ENCODE data around the gene SMIM1. TPM values are rescaled to one million over a fixed set of nuclear protein-coding genes. Genes with fewer than 3 reads are reported as not detected.
"Not testable (repeated sequence)": the region's sequence is repeated elsewhere in the genome, so short reads cannot be mapped to it uniquely, and the experiment has no call there.

The SMIM1 gene
- 10 to 100 TPM in 4 of 6 donors, 1 to 10 TPM in 2; 2.8 to 20.8 (median 13.5) TPM for total RNA-seq

- Histone ChIP-seq H3K4me1 (peaks cover 26 to 58% (median 47%) of the 10 kb centered on the region in 4 donors), H3K27ac (peak within 1 kb of the TSS; percentile 61 to 74 (median 70)), H3K36me3 (peaks cover 0 to under 1% (median 0%) of the 10 kb centered on the region in 4 donors), H3K9me3 (no peaks in the 10 kb centered on the region), H3K4me3 (peak within 1 kb of the TSS; percentile 54 to 78 (median 64)), H3K27me3 (no peaks in the 10 kb centered on the region)
- 17 to 42% methylated on average over 9 to 32 of the region's 55 CpGs for WGBS, 2 donors
- ATAC-seq (ENCODE audit: low FRiP score in 2 of 2): peak; percentile 1 to 28
- peak; percentile 70 to 75 for DNase-seq
- no peak for TF ChIP-seq POLR2AphosphoS5 (IDR thresholded peaks at IDR 0.05)
- TF ChIP-seq CTCF (IDR thresholded peaks at IDR 0.05): no peak
- no peak for TF ChIP-seq POLR2A (IDR thresholded peaks at IDR 0.05)
- no peak for TF ChIP-seq EP300 (IDR thresholded peaks at IDR 0.05)
Observed at GRCh38 chr1:3772715-3773571, at the start of gene SMIM1. SMIM1 (plus strand) TSS chr1:3772749; CDS start chr1:3775374, 2,625 bp downstream.

- DNase-seq (peak in 1 of 2 donors; percentile 67), ATAC-seq (ENCODE audit: low FRiP score in 2 of 2) (no peak)
- no peak for TF ChIP-seq POLR2AphosphoS5 (IDR thresholded peaks at IDR 0.05)
- TF ChIP-seq EP300 (IDR thresholded peaks at IDR 0.05): no peak
- no peak for TF ChIP-seq CTCF (IDR thresholded peaks at IDR 0.05)
- no peak for TF ChIP-seq POLR2A (IDR thresholded peaks at IDR 0.05)
- Histone ChIP-seq H3K4me3 (no peak overlapping the region), H3K4me1 (peaks cover 8 to 24% (median 15%) of the 10 kb centered on the region in 4 donors), H3K27ac (no peak overlapping the region), H3K36me3 (no peaks in the 10 kb centered on the region), H3K9me3 (no peaks in the 10 kb centered on the region), H3K27me3 (peaks cover 0 to under 1% (median 0%) of the 10 kb centered on the region in 4 donors)
- 67 to 82% methylated on average over 2 to 3 of the region's 3 CpGs for WGBS, 2 donors
Observed at GRCh38 chr1:3722846-3723245, 49.7 kb upstream of the SMIM1 start.

- H3K27me3 ChIP-seq, H3K4me3 ChIP-seq, H3K9me3 ChIP-seq, H3K36me3 ChIP-seq, H3K4me1 ChIP-seq, H3K27ac ChIP-seq: not testable (repeated sequence)
- TF ChIP-seq CTCF (IDR thresholded peaks at IDR 0.05): peak; percentile 83 to 89 (median 88)
- WGBS, 2 donors: 36 to 43% methylated on average over 14 to 18 of the region's 18 CpGs
- ATAC-seq (ENCODE audit: low FRiP score in 2 of 2) (peak; percentile 3 to 67), DNase-seq (peak in 1 of 2 donors; percentile 60)
Observed at GRCh38 chr1:3724416-3725030, 48.0 kb upstream of the SMIM1 start.

GRCh38 chr1:3725366-3725765 is 47.2 kb upstream of the SMIM1 start:
- H3K9me3 ChIP-seq: no peaks in the 10 kb centered on the region
- H3K4me3 ChIP-seq: no peak overlapping the region
- WGBS, 2 donors: 86 to 88% methylated on average over 2 of the region's 2 CpGs
- ATAC-seq (ENCODE audit: low FRiP score in 2 of 2) (no peak), DNase-seq (no peak)
- no peaks in the 10 kb centered on the region for H3K27me3 ChIP-seq
- H3K36me3 ChIP-seq: no peaks in the 10 kb centered on the region
- peaks cover 0 to 2% (median under 1%) of the 10 kb centered on the region in 4 donors for H3K4me1 ChIP-seq
- no peak overlapping the region for H3K27ac ChIP-seq
- TF ChIP-seq EP300 (IDR thresholded peaks at IDR 0.05): no peak
- TF ChIP-seq POLR2A (IDR thresholded peaks at IDR 0.05): no peak
- TF ChIP-seq CTCF (IDR thresholded peaks at IDR 0.05): no peak
- TF ChIP-seq POLR2AphosphoS5 (IDR thresholded peaks at IDR 0.05): no peak
